Hepatocyte (in vitro differentiated cells): Measurements from ENCODE around the gene DOHH. TPM values are rescaled to one million over a fixed set of nuclear protein-coding genes. Genes with fewer than 3 reads are reported as not detected.

ENCODE experiments used
- DNase-seq: peaks from one replicate; pipeline ENCODE4 v3.0.0-alpha.2; 2016; ENCODE audit warnings: low spot score
- H2AFZ ChIP-seq: fragments of 200-600 bp; sonication (generic); 2 replicates; pipeline ENCODE4 v1.6.0; 2016; ENCODE audit warnings: antibody characterized with exemption, mild to moderate bottlenecking
- H3K27ac ChIP-seq: fragments of 200-600 bp; sonication (generic); 2 replicates; pipeline ENCODE4 v1.5.1; 2016; ENCODE audit warnings: mild to moderate bottlenecking
- H3K27me3 ChIP-seq: fragments of 200-600 bp; sonication (generic); 2 replicates; pipeline ENCODE4 v1.6.1; 2016
- H3K36me3 ChIP-seq: fragments of 200-600 bp; sonication (generic); replicated peaks from 2 replicates; pipeline ENCODE4 v1.5.1; 2016; ENCODE audit warnings: low read depth; ENCODE audit not compliant: insufficient read depth
- H3K4me1 ChIP-seq: fragments of 200-600 bp; sonication (generic); 2 replicates; pipeline ENCODE4 v1.5.1; 2016; ENCODE audit warnings: mild to moderate bottlenecking, moderate library complexity; ENCODE audit not compliant: insufficient read depth
- H3K4me2 ChIP-seq: fragments of 200-600 bp; sonication (generic); 2 replicates; pipeline ENCODE4 v1.6.0; 2016
- H3K4me3 ChIP-seq: fragments of 200-600 bp; sonication (generic); 2 replicates; pipeline ENCODE4 v1.5.1; 2016; ENCODE audit warnings: mild to moderate bottlenecking
- H3K79me2 ChIP-seq: fragments of 200-600 bp; sonication (generic); 2 replicates; pipeline ENCODE4 v1.6.0; 2017; ENCODE audit warnings: mild to moderate bottlenecking
- H3K9me2 ChIP-seq: fragments of 200-600 bp; sonication (generic); replicated peaks from 2 replicates; pipeline ENCODE4 v1.6.0; 2017; ENCODE audit warnings: mild to moderate bottlenecking; ENCODE audit not compliant: insufficient read depth
- H3K9me3 ChIP-seq: fragments of 200-600 bp; sonication (generic); 2 replicates; pipeline ENCODE4 v1.5.1; 2016; ENCODE audit warnings: low read depth, mild to moderate bottlenecking
- H4K20me1 ChIP-seq: fragments of 200-600 bp; sonication (generic); 2 replicates; pipeline ENCODE4 v1.6.0; 2016; ENCODE audit warnings: mild to moderate bottlenecking; ENCODE audit not compliant: insufficient read depth, poor library complexity, severe bottlenecking
- EZH2 ChIP-seq: fragments of 200-600 bp; sonication (generic); IDR thresholded peaks from 2 replicates; pipeline ENCODE4 v1.6.1; 2016; ENCODE audit warnings: antibody characterized with exemption, mild to moderate bottlenecking, borderline replicate concordance
- EZH2phosphoT487 ChIP-seq: fragments of 200-600 bp; sonication (generic); IDR thresholded peaks from one replicate; pipeline ENCODE4 v1.6.1; 2018; ENCODE audit warnings: antibody characterized with exemption, mild to moderate bottlenecking, low read depth, moderate library complexity; ENCODE audit not compliant: unreplicated experiment, severe bottlenecking
- WGBS: methylation state at CpG from one replicate; pipeline ENCODE4 v1.1.6; 2016; ENCODE audit warnings: low lambda C conversion rate; ENCODE audit errors: missing lambda C conversion rate; 5-methylcytosine and 5-hydroxymethylcytosine counted together
- polyA plus RNA-seq: library from polyadenylated mRNA; unstranded; fragments of >200 nt; fragmentation: Nextera tagmentation; extraction: Ambion mirVana; gene quantifications from 2 replicates; pipeline ENCODE4 v1.2.1, GENCODE V29; 2016
- total RNA-seq: library from RNA; depleted of rRNA; stranded (reverse); fragments of >200 nt; gene quantifications from 2 replicates; pipeline ENCODE4 v1.2.3, GENCODE V29; 2014
- TF ChIP-seq, protein P1 (sequence below): fragments of 200-600 bp; sonication (generic); IDR thresholded peaks from 2 replicates; pipeline ENCODE4 v1.5.1; 2016; ENCODE audit warnings: antibody characterized with exemption, mild to moderate bottlenecking; ENCODE audit not compliant: poor library complexity

Gene DOHH
- total and polyA plus RNA-seq, 2 experiments from 2014 or later = 14.9 to 17.6 TPM

DNA sequence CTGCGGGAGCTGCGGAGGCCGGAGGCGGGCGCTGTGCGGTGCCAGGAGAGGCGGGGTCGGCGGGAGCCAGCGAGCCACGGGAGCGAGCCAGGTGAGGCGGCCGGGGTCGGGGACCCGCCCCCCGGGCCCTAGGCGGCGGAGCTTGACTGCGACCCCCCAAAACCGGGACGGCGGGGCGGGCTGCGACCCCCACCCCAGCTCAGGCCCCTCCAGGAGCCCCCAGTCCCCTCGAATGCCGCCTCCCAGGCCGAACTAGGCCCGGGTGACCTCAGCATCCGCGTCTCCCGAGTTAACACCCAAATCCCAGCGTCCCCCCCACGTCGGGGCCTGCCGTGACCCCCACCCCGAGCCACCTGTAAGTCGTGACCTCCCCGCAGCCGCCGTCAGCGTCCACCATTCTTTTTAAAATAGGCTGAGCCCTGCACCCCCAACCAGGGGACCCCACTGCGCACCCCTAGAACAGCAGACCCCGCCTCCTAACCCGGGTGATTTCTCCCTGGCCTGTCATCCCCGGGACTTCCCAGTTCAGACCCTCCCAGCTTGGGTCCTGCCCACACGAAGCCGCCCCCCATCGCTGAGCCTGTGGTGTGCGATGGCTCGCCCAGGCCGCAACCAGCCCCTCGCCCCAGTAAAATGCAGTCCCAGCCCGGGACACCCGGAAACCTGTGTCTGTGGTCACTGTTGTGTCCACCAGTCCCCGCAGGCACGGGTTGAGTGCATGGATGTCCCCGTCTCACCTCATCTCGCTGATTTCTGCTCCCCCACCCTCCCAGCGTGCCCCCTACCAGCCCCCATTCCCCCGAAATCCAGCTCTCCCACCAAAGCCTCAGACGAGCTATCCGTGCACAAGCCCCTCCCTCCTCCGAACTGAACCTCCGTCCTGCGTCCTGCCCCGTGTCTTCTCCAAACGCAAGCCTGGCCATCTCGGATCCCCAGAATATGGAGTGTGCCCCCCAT, 6.2 kb upstream of the DOHH start:
- Histone ChIP-seq H3K4me2 (peak overlapping the region; percentile 96), H3K36me3 (no peaks in the 10 kb centered on the region), H3K27ac (peak overlapping the region; percentile 85), H3K9me3 (no peaks in the 10 kb centered on the region), H2AFZ (peak overlapping the region; percentile 27), H3K4me3 (peak overlapping the region; percentile 94), H3K27me3 (no peaks in the 10 kb centered on the region), H3K79me2 (peaks cover 54% of the 10 kb centered on the region), H3K9me2 (no peaks in the 10 kb centered on the region), H3K4me1 (peaks cover 10% of the 10 kb centered on the region), H4K20me1 (peaks cover 41% of the 10 kb centered on the region)
- TF ChIP-seq, protein P1, sequence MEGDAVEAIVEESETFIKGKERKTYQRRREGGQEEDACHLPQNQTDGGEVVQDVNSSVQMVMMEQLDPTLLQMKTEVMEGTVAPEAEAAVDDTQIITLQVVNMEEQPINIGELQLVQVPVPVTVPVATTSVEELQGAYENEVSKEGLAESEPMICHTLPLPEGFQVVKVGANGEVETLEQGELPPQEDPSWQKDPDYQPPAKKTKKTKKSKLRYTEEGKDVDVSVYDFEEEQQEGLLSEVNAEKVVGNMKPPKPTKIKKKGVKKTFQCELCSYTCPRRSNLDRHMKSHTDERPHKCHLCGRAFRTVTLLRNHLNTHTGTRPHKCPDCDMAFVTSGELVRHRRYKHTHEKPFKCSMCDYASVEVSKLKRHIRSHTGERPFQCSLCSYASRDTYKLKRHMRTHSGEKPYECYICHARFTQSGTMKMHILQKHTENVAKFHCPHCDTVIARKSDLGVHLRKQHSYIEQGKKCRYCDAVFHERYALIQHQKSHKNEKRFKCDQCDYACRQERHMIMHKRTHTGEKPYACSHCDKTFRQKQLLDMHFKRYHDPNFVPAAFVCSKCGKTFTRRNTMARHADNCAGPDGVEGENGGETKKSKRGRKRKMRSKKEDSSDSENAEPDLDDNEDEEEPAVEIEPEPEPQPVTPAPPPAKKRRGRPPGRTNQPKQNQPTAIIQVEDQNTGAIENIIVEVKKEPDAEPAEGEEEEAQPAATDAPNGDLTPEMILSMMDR = no peak
- TF ChIP-seq EZH2phosphoT487 = no peak
- TF ChIP-seq EZH2 = no peak
- 5% methylated on average over 19 of the region's 69 CpGs for WGBS
- peak; percentile 50 for DNase-seq

DNA sequence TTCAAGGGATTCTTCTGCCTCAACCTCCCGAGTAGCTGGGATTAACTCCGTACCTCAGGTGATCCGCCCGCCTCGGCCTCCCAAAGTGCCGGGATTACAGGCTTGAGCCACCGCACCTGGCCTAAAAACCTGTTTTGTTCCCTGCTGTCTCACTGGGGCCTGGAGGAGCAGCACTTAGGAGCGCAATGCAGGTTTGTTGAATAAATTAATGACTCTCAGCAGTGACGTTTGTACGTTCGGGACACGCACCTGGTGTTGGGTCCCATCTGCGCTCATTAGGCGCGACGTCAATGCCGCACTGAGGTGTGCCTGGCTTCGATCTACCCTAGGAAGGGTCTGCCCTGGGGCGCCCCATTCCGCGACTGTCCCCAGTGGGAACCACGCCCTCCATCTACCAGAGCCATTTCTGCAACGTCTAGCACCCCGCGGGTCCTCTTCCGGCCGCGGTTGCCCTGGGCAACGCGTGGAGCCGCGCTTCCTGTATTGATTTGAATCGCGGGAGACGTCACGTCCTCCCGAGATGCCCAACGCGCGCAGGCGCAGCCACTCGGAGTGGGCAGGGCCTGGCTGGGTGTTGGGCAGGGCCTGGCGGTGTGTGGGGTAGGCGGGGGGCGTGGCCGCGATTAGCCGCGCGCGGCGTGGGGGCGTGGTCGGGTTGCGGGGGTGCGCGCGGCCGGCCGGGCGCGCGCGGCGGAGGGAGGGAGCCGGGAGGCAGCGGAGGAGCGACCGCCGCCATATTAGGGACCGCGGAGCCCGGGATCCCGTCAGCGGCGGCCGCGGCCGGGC, 5.3 kb upstream of the DOHH start, which contains the start of gene FZR1:
TSS of gene FZR1 (plus strand) at position 714 of the 786 bp plus-strand sequence. CDS start 16,679 bp downstream, outside the sequence.
- 3% methylated on average over 44 of the region's 79 CpGs for WGBS
- Histone ChIP-seq H3K9me3 (no peaks in the 10 kb centered on the region), H3K4me1 (peaks cover 10% of the 10 kb centered on the region), H2AFZ (peak within 1 kb of the TSS; percentile 75), H3K27ac (peak within 1 kb of the TSS; percentile 91), H3K36me3 (no peaks in the 10 kb centered on the region), H3K9me2 (no peaks in the 10 kb centered on the region), H3K27me3 (no peaks in the 10 kb centered on the region), H3K4me2 (peak within 1 kb of the TSS; percentile 96), H4K20me1 (peaks cover 32% of the 10 kb centered on the region), H3K4me3 (peak within 1 kb of the TSS; percentile 94), H3K79me2 (peaks cover 46% of the 10 kb centered on the region)
- peak; percentile 100 for DNase-seq
- TF ChIP-seq EZH2 (no peak), EZH2phosphoT487 (no peak)
- TF ChIP-seq, protein P1 = no peak

DNA sequence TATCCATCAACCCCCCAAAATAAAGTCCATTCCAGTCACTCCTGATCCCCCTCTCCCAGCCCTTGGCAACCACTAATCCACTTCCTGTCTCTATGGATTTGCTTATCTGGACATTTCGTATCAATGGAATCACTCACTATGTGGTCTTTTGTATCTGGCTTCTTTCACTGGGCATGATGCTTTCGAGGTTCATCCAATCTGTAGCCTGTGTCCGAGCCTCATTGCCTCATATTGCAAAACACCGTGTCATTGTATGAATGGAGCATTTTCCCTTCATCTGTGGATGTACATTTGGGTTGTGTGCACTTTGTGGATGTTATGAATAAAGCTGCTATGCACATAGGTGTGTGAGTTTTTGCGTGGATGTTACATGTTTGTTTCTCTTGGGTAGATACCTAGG, 4.3 kb upstream of the DOHH start:
- no peaks in the 10 kb centered on the region for H3K9me3 ChIP-seq
- no peaks in the 10 kb centered on the region for H3K9me2 ChIP-seq
- peak overlapping the region; percentile 91 for H3K27ac ChIP-seq
- TF ChIP-seq, protein P1 = no peak
- TF ChIP-seq EZH2phosphoT487 = no peak
- no peak for TF ChIP-seq EZH2
- H3K4me3 ChIP-seq = no peak overlapping the region
- peaks cover 41% of the 10 kb centered on the region for H3K79me2 ChIP-seq
- peaks cover 21% of the 10 kb centered on the region for H4K20me1 ChIP-seq
- no peaks in the 10 kb centered on the region for H3K36me3 ChIP-seq
- H2AFZ ChIP-seq = no peak overlapping the region
- peak overlapping the region; percentile 78 for H3K4me2 ChIP-seq
- no peaks in the 10 kb centered on the region for H3K27me3 ChIP-seq
- DNase-seq = no peak
- peaks cover 11% of the 10 kb centered on the region for H3K4me1 ChIP-seq
- WGBS = 65% methylated on average over 5 of the region's 5 CpGs
